ENCODE results near the gene DSCAM. TPM values are rescaled to one million over a fixed set of nuclear protein-coding genes. Genes with fewer than 3 reads are reported as not detected.

The DSCAM gene
- total RNA-seq, 1 donor: not detected

DNA sequence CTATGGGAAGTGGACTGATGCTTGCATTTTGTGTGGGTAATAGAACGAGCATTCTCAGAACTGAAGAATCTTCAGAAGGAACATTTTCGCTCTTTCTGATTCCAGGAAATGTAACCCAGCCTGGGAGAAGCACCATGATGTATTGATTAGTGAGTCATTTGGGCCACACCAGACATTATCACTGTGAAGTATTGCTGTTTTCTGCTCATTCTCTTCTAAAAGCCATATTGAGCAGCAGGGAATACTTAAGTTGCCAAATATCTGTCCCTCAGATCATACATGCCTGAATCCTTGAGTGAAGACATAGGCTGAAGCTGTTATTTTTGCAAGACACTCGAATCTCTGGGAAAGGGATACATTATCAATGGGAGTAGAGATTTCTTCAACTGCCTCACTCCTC is 766.6 kb downstream of the DSCAM start:
- TF ChIP-seq, protein P1, sequence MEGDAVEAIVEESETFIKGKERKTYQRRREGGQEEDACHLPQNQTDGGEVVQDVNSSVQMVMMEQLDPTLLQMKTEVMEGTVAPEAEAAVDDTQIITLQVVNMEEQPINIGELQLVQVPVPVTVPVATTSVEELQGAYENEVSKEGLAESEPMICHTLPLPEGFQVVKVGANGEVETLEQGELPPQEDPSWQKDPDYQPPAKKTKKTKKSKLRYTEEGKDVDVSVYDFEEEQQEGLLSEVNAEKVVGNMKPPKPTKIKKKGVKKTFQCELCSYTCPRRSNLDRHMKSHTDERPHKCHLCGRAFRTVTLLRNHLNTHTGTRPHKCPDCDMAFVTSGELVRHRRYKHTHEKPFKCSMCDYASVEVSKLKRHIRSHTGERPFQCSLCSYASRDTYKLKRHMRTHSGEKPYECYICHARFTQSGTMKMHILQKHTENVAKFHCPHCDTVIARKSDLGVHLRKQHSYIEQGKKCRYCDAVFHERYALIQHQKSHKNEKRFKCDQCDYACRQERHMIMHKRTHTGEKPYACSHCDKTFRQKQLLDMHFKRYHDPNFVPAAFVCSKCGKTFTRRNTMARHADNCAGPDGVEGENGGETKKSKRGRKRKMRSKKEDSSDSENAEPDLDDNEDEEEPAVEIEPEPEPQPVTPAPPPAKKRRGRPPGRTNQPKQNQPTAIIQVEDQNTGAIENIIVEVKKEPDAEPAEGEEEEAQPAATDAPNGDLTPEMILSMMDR (IDR thresholded peaks at IDR 0.05; ENCODE audit: insufficient read depth, low read length): no peak
- DNase-seq (ENCODE audit: low read depth): no peak
- no peak overlapping the region for H3K4me3 ChIP-seq (ENCODE audit: low read depth, low read length)

DNA sequence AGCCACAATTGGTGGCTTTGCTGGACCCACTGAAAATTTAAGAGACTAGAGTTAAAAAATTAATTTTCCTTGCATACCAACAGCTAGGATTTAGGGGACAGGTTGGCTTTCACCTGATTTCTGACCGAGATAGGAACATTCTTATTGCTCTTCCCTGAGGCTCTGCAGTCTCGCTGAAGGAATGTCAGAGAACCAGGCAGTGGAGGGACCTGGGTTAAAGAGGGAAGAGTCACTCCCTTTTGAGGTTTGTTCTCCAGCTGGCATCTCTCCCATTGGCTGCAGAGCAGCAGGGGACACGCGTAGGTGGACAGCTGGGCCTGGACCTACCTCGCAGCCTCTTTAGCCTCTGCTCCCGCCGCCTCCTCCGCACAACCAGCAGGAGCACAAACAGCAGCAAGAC is 772.2 kb downstream of the DSCAM start:
- DNase-seq (ENCODE audit: low read depth): no peak
- TF ChIP-seq, protein P1 (IDR thresholded peaks at IDR 0.05; ENCODE audit: insufficient read depth, low read length): no peak
- H3K4me3 ChIP-seq (ENCODE audit: low read depth, low read length): no peak overlapping the region

DNA sequence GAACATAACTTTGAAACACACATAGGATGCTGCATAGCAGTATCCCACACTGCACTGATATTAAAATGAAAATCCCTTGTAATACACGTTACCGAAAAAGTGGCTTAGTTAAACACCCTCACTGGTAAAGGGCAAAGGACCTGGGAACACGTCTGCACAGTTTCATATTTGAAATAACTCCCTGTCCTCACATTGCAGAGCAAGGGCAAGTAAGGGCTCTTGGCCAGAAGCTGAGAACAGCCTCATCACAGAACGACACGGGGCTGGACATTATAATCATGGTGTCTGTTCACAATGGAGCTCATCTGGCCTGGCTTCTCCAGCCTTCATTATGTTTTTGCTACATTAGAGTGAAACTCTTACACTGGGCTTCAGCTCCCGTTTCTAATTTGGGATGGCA is 772.8 kb downstream of the DSCAM start:
- no peak for DNase-seq (ENCODE audit: low read depth)
- TF ChIP-seq, protein P1 (IDR thresholded peaks at IDR 0.05; ENCODE audit: insufficient read depth, low read length): no peak
- H3K4me3 ChIP-seq (ENCODE audit: low read depth, low read length): no peak overlapping the region

DNA sequence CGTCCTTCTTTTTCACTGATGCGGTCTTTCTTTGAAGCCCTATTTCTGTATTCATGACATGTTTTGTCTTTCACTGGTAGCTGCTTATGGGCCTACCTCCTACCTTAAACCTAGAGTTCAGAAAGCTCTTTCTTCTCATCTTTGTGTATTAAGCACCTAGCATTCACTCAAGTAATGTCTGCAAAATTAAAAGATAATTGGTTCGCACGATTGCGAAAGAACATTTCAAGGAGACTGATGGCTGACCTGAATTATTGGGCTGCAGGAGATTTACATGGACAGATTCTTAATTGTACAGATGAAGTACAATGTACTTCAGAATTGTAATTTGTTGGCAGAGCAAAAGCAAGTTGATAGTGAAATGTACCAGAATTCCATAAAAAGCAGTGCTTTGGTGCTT is 773.3 kb downstream of the DSCAM start:
- TF ChIP-seq, protein P1 (IDR thresholded peaks at IDR 0.05; ENCODE audit: insufficient read depth, low read length): no peak
- no peak overlapping the region for H3K4me3 ChIP-seq (ENCODE audit: low read depth, low read length)
- DNase-seq (ENCODE audit: low read depth): no peak

GRCh38 chr21:40070871-40071270 is 776.1 kb downstream of the DSCAM start:
- H3K4me3 ChIP-seq (ENCODE audit: low read depth, low read length): no peak overlapping the region
- DNase-seq (ENCODE audit: low read depth): no peak
- TF ChIP-seq, protein P1 (IDR thresholded peaks at IDR 0.05; ENCODE audit: insufficient read depth, low read length): no peak

DNA sequence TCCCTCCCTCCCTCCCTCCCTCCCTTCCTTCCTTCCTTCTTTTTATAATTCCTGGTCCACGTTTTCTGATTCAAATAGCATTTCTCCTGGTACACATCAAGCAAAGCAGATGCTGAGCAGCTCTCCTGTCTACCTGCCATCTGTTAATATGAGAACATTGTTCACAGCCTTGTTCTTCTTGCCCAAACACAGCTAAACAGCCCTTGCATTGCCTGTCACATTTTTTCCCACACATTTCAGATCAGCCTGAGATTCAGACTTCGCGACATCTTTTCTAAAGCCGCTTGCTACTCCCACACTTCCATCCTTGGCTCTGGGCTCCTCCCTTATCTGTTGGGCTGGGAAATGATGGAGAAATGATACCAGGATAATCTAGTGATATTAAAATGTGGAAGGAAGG is 779.2 kb downstream of the DSCAM start:
- no peak overlapping the region for H3K4me3 ChIP-seq (ENCODE audit: low read depth, low read length)
- DNase-seq (ENCODE audit: low read depth): no peak
- TF ChIP-seq, protein P1 (IDR thresholded peaks at IDR 0.05; ENCODE audit: insufficient read depth, low read length): no peak

DNA sequence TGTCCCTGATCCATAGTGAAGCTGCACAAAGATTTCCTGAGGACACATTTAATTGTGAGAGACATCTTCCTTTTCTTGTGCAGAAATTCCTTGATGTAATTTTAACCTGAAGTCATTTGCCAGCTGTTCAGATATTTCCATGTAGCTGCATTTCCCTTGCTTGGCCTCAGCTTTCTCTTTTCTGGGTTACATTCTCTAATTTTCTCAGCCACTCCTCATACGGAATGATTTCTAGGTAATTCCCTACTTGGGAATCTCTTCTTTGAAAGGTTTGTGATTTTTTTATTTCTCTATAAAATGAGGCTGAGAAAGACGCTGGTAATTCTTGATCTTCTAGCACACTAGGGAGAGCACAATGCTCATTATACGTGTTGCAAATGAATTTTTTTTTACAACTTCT is 780.7 kb downstream of the DSCAM start:
- DNase-seq (ENCODE audit: low read depth): no peak
- H3K4me3 ChIP-seq (ENCODE audit: low read depth, low read length): no peak overlapping the region
- TF ChIP-seq, protein P1 (IDR thresholded peaks at IDR 0.05; ENCODE audit: insufficient read depth, low read length): no peak
